HepG2 (cell line): ENCODE data around the gene ZMYND10. TPM values are rescaled to one million over a fixed set of nuclear protein-coding genes. Genes with fewer than 3 reads are reported as not detected.

ENCODE experiments used
- ATF6 ChIP-seq: sonication (generic); formaldehyde crosslinking; conservative IDR thresholded peaks from 2 replicates; pipeline ENCODE4 v1.4.0; 2020; ENCODE audit warnings: missing genetic modification reagents
- BCL6 ChIP-seq: IDR thresholded peaks from 2 replicates; pipeline ENCODE4 v1.6.1; 2016; ENCODE audit warnings: missing genetic modification reagents, missing compliant biosample characterization
- BRD4 ChIP-seq: sonication (generic); formaldehyde crosslinking; IDR thresholded peaks from 2 replicates; pipeline ENCODE4 v1.4.0; 2020; ENCODE audit warnings: missing genetic modification reagents
- ERF ChIP-seq: IDR thresholded peaks from 2 replicates; pipeline ENCODE4 v1.6.1; 2018; ENCODE audit warnings: missing biosample characterization, missing genetic modification reagents
- GATAD2A ChIP-seq: IDR thresholded peaks from 2 replicates; pipeline ENCODE4 v1.6.1; 2016
- GLMP ChIP-seq: sonication (generic); formaldehyde crosslinking; IDR thresholded peaks from 2 replicates; pipeline ENCODE4 v1.9.0; 2021; ENCODE audit warnings: missing genetic modification reagents, mild to moderate bottlenecking, borderline replicate concordance
- HNF1A ChIP-seq, 2 experiments: sonication (generic) in 1 of 2; formaldehyde crosslinking in 1 of 2; IDR thresholded peaks; 2 replicates each; pipeline versions ENCODE4 v1.4.0 to v1.6.1; 2016 to 2020; ENCODE audit warnings: borderline replicate concordance in 1 of 2, low read depth in 1 of 2, mild to moderate bottlenecking in 1 of 2, missing genetic modification reagents in 1 of 2
- HNRNPL ChIP-seq: fragments of 200-400 bp; formaldehyde crosslinking; IDR thresholded peaks from 2 replicates; pipeline ENCODE4 v1.6.1; 2017; ENCODE audit warnings: mild to moderate bottlenecking, low read depth, low read length
- KDM6A ChIP-seq: IDR thresholded peaks from 2 replicates; pipeline ENCODE4 v1.6.1; 2016; ENCODE audit warnings: low read depth
- KLF13 ChIP-seq: sonication (generic); formaldehyde crosslinking; IDR thresholded peaks from 2 replicates; pipeline ENCODE4 v1.4.0; 2020; ENCODE audit warnings: mild to moderate bottlenecking, missing genetic modification reagents
- MBNL3 ChIP-seq: fragments of 250-450 bp; sonication (Bioruptor Pico); conservative IDR thresholded peaks from 2 replicates; pipeline ENCODE4 v1.8.0; 2022; ENCODE audit warnings: mild to moderate bottlenecking, inconsistent platforms
- NAIF1 ChIP-seq: sonication (generic); formaldehyde crosslinking; IDR thresholded peaks from 2 replicates; pipeline ENCODE4 v1.5.0; 2020; ENCODE audit warnings: mild to moderate bottlenecking, missing genetic modification reagents, borderline replicate concordance
- POGZ ChIP-seq: sonication (generic); formaldehyde crosslinking; IDR thresholded peaks from 2 replicates; pipeline ENCODE4 v1.4.0; 2020; ENCODE audit warnings: mild to moderate bottlenecking, missing genetic modification reagents
- TFDP2 ChIP-seq: sonication (generic); formaldehyde crosslinking; IDR thresholded peaks from 2 replicates; pipeline ENCODE4 v1.4.0; 2020; ENCODE audit warnings: missing genetic modification reagents
- TOE1 ChIP-seq: sonication (generic); formaldehyde crosslinking; IDR thresholded peaks from 2 replicates; pipeline ENCODE4 v1.4.0; 2020; ENCODE audit warnings: mild to moderate bottlenecking, missing genetic modification reagents
- ZNF337 ChIP-seq: sonication (generic); formaldehyde crosslinking; IDR thresholded peaks from 2 replicates; pipeline ENCODE4 v1.5.1; 2020; ENCODE audit warnings: missing genetic modification reagents, low read depth, mild to moderate bottlenecking, borderline replicate concordance
- ZNF556 ChIP-seq: sonication (generic); formaldehyde crosslinking; IDR thresholded peaks from 2 replicates; pipeline ENCODE4 v1.4.0; 2020; ENCODE audit warnings: mild to moderate bottlenecking, missing genetic modification reagents, borderline replicate concordance
- ZNF691 ChIP-seq: sonication (generic); formaldehyde crosslinking; IDR thresholded peaks from 2 replicates; pipeline ENCODE4 v1.4.0; 2020; ENCODE audit warnings: missing genetic modification reagents, low read depth, mild to moderate bottlenecking, borderline replicate concordance
- ZNF709 ChIP-seq: sonication (generic); formaldehyde crosslinking; IDR thresholded peaks from 2 replicates; pipeline ENCODE4 v1.5.0; 2020; ENCODE audit warnings: mild to moderate bottlenecking, missing genetic modification reagents
- polyA plus RNA-seq, 8 experiments: library from polyadenylated mRNA; depleted of rRNA in 3 of 8; stranded (reverse) in 7 of 8; unstranded in 1 of 8; fragments of >200 nt; fragmentation: Illumina TruSeq in 4 of 8; extraction: Trizol in 4 of 8; gene quantifications; 2 replicates each; pipeline versions ENCODE4 v1.2.1 to v1.2.3, GENCODE V29; 2011 to 2016; ENCODE audit warnings: low read depth in 4 of 8, missing spikeins in 1 of 8, mixed read lengths in 1 of 8; ENCODE audit not compliant: insufficient read depth in 1 of 8
- total RNA-seq, 5 experiments: library from RNA; depleted of rRNA; stranded (reverse); fragments of >200 nt; fragmentation: Illumina TruSeq; extraction: Trizol; gene quantifications; 2 replicates each; pipeline ENCODE4 v1.2.3, GENCODE V29; 2016; ENCODE audit warnings: low read depth in 1 of 5

Gene ZMYND10
- total and polyA plus RNA-seq, 2 of the 13 experiments (the other 11 are each of a cell fraction or from before 2014, with no cell fraction given) = 0.60 to 0.74 TPM

GRCh38 chr3:50303013-50303815 is 42.3 kb downstream of the ZMYND10 start, which contains the start of gene HYAL1 (continued):
- peak; percentile 92 for TF ChIP-seq HNF1A (IDR thresholded peaks at IDR 0.05; ENCODE audit: low read depth)
- peak; percentile 95 for TF ChIP-seq HNF1A (CRISPR knock-in tag; IDR thresholded peaks at IDR 0.05; ENCODE audit: borderline replicate concordance)
- TF ChIP-seq HNRNPL = peak; percentile 78; the same call in 1 of the 2 replicates
- TF ChIP-seq KDM6A (CRISPR knock-in tag) = 0 out of 2 replicates have a peak, but pooled peaks have one; percentile 15
- TF ChIP-seq GATAD2A (CRISPR knock-in tag) = peak; percentile 21; the same call in 1 of the 2 replicates
- TF ChIP-seq MBNL3 (CRISPR knock-in tag) = no peak
- TF ChIP-seq ZNF337 (CRISPR knock-in tag) = peak; percentile 41; the same call in 1 of the 2 replicates
- peak; percentile 72; the same call in 1 of the 2 replicates for TF ChIP-seq ZNF709 (CRISPR knock-in tag)
- peak; percentile 95 for TF ChIP-seq NAIF1 (CRISPR knock-in tag)
- TF ChIP-seq ZNF556 = peak; percentile 71; the same call in 1 of the 2 replicates
- 0 out of 2 replicates have a peak, but pooled peaks have one; percentile 13 for TF ChIP-seq BCL6 (CRISPR knock-in tag)
- no peak for TF ChIP-seq ATF6
- peak; percentile 53; the same call in 1 of the 2 replicates for TF ChIP-seq TOE1
- TF ChIP-seq POGZ (CRISPR knock-in tag) = peak; percentile 56
- TF ChIP-seq TFDP2 (CRISPR knock-in tag) = peak; percentile 27; the same call in 1 of the 2 replicates
- peak; percentile 83; the same call in 1 of the 2 replicates for TF ChIP-seq KLF13 (CRISPR knock-in tag)
- TF ChIP-seq ZNF691 (CRISPR knock-in tag) = peak; percentile 59; the same call in 1 of the 2 replicates
- no peak for TF ChIP-seq GLMP (CRISPR knock-in tag)
- TF ChIP-seq ERF (CRISPR knock-in tag) = peak; percentile 70
- 0 out of 2 replicates have a peak, but pooled peaks have one; percentile 4 for TF ChIP-seq BRD4 (CRISPR knock-in tag)
